GM12801 (cell line): ENCODE data around the gene PRR33.

Experiments
- TF ChIP-seq, protein P1 (sequence below): IDR thresholded peaks from one replicate; pipeline ENCODE4 v1.5.1; 2011; ENCODE audit warnings: control low read depth; ENCODE audit not compliant: insufficient read length; ENCODE audit errors: extremely low read depth

PRR33 gene

DNA sequence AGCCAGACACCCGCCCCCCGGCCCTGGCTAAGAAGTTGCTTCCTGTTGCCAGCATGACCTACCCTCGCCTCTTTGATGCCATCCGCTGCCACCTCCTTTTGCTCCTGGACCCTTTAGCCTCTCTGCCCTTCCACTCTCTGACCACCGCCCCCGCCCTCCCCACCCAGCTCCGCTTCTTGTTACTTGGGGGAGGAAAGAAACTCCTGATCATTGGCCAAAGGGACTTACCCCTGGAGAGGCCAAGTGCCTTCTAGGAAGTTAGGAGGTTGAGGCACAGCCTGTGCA, at the start of gene PRR33:
TSS of gene PRR33 (minus strand) at position 65 of the 285 bp plus-strand sequence. CDS start 1,311 bp downstream, outside the sequence.
- TF ChIP-seq, protein P1, sequence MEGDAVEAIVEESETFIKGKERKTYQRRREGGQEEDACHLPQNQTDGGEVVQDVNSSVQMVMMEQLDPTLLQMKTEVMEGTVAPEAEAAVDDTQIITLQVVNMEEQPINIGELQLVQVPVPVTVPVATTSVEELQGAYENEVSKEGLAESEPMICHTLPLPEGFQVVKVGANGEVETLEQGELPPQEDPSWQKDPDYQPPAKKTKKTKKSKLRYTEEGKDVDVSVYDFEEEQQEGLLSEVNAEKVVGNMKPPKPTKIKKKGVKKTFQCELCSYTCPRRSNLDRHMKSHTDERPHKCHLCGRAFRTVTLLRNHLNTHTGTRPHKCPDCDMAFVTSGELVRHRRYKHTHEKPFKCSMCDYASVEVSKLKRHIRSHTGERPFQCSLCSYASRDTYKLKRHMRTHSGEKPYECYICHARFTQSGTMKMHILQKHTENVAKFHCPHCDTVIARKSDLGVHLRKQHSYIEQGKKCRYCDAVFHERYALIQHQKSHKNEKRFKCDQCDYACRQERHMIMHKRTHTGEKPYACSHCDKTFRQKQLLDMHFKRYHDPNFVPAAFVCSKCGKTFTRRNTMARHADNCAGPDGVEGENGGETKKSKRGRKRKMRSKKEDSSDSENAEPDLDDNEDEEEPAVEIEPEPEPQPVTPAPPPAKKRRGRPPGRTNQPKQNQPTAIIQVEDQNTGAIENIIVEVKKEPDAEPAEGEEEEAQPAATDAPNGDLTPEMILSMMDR = no peak

DNA sequence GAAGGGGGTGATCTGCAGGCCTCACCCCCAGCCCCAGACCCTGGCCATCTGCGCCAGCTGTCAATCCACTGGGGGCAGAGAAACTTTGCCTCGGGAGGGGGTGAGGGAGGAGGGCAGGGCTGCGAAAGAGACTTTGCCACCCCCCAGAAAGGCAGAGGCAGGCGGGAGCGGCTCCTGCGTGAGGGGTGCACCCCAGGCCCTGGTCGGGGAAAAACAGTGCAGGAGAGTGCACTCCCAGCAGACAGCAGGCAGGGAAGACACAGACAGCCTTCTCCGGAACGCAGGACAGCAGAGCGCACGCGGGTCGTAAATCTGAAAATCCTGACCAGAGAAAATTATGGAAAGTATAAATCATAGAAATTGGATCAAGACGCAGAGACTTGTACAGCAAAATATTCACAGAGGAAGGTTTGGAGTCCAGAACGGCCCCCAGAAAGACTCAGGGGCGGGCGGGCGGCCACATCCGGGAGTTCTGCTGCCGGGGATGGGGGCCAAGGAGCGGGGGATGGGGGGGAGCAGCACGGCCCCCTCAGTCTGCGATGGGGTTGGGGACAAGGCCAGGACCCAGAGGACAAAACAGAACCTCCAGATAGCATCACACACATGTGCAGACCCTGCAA, 47.4 kb upstream of the PRR33 start:
- TF ChIP-seq, protein P1 = no peak

DNA sequence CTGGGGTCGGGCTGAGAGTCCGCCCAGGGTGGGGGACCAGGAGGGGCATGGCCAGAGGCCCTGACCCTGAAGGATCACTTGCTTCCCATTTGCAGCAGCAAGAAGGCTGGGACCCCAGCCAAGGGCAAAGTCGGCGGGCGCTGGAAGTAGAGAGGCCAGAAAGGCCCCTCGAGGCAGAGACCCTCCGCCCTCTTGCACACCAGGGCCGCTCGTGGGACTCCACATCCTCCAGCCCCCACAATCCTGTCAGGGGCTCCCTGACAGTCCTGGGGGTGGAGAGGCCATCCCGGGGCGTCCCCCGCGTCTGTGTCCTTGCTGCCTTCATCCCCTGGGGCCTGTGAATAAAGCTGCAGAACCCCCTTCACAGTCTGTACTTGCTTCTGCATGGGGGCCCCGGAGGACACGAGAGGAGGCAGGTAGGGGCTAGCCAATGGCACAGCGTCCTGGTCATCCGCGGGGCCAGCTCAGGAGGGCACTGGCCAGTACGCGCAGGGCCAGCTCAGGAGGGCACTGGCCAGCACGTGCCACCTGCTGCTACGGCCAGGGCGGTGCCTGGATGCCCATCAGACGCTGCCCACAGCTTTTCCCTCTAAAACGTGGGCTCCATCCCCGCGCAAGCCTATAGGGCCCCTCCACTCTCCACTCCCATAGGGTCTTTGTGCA, 46.8 kb upstream of the PRR33 start:
- TF ChIP-seq, protein P1 = no peak

DNA sequence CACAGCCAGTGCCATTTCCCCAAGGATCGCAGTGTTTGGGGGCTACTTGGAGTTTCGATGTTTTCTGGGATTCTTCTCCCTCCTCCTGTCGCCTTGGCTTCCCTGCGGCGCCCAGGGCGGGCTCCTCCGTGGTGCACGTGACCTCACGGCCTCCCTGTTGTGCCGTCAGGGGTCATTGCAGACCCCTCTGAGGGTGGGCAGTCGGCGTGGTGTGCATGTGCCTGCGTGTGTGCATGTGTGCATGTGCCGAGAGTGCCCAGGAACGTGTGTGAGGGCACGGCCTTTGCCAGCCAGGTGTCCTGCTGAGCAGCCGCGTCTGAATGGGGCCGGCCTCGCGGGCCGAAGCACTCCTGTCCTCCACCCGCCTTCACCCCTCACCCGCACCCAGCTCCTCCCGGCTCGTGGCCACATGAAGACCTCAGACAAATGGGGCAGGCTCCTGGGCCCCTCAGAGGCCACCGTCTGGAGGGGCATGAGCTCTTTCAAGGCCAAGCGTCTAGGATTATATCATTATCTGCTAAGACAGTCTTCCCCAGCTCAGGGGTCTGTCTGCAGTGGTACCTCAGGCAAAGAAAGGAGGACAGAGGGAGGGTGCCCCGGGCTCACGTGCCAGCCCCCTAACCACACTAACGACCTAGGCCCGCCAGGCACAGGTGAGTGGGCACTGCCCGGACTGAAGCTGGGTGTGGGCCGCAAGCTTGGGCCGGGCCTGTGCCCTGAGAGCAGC, 46.1 kb upstream of the PRR33 start:
- TF ChIP-seq, protein P1 = no peak

DNA sequence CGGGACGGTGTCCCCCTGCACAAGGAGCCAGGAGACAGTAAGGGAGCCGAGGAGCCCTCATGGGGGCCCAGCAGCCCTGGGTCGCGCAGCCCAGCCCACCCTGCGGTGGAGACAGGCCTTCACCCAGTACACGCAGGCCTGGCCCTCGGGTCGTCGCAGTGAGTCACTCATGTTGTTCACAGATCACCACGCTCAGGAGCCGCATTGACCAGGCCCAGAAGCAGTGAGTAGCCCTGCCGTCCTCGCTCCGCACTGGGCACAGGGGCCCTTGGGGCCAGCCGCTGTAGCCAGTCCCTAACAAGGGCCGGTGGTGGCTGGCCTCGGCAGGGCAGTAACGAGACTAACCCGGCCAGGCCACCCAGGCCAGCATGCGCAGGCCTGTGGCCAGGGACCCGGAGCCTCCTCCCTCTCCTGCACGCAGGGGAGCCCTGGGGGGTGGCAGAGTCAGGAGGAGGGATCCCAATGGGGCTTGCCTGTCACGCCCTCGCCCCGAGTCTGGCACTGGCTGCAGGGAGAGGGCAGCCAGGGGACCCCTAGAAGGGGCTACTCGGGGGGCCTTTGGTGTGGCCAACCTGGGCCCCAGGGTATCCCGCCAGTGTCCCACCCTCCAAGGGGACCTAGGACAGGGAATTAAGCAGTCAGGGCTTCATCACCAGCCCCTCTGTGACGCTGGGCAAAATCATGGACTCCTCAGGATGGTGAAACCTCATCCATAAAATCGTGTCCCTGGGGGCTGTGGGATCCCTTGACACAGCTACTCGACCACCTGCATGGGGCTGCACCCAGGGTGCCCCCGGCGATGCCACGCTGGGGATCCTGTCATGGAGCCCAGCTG, 45.3 kb upstream of the PRR33 start:
- TF ChIP-seq, protein P1 = no peak

DNA sequence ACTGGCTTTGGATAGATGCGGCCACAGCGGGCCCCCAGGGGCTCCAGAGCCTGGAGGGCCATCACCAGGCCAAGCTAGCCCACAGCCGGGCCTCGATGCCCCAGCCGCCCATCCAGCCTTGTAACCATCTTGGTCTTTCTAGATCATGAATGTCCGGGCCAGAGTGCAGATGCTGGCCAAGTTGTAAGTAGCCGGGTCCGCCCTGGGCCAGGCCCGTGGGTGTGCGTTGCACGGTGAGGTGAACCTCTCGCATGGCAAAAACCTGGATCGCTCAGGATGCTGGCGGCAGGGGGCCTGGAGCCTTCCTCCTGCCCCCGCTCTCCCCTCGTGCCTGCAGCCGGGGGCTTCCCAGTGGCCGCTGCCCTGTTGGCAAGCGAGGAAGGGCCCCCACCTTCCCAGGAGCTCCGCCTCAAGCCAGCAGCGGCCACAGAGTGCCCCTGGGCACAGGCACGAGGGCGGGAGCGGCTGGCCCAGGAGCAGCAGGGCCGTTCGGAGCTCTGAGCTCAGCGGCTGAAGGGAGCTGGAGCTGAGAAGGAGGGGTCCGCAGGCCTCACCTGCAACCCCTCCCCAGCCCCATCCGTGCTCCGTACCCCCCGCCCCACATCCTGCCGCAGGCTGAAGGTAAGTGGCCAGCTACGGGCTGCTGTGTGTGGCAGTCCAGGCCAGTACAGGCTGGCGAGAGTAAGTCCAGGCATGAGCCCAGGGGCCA, 44.5 kb upstream of the PRR33 start:
- TF ChIP-seq, protein P1 = no peak
